ENCODE data around the gene ANKRD16. TPM values are rescaled to one million over a fixed set of nuclear protein-coding genes. Genes with fewer than 3 reads are reported as not detected.
A peak's percentile ranks its signal among the peaks of the same experiment; 100 is the strongest.

Gene ANKRD16
- total RNA-seq, 3 donors from 2014 or later (not counting 1 experiment from before 2014, with no cell fraction given), result 2.6 to 3.1 (median 3.0) TPM

DNA sequence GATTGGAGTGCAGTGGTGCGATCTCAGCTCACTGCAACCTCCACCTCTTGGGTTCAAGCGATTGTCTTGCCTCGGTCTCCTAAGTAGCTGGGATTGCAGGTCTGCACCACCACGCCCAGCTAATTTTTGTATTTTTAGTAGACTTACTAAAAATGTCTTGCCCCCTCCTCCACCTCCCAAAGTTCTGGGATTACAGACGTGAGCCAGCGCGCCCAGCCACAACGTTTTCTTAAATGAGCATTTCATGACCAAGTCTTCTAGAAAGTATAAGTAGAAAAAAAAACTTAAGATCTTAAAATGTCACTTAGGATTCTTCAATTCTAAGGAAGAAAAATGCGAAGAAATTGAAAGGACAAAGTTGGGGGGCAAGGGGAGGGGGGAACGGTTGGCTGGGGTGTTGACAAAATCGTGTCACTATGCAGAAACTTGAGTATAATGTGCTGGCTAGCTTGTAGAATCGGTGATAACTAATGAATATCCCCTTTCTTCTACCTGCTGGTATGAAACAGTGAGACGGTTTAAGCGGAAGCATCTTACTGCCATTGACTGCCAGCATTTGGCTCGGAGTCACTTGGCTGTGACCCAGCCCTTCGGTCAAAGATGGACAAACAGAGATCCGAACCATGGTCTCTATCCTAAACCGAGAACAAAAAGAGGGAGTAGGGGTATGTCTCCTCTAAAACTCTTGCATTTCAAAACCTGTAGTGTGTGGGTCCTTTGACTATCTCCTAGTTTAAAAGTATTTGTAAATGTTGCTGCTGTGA, 13.0 kb upstream of the ANKRD16 start:
- no peak overlapping the region for H3K4me3 Mint-ChIP-seq
- TF ChIP-seq, protein P1, sequence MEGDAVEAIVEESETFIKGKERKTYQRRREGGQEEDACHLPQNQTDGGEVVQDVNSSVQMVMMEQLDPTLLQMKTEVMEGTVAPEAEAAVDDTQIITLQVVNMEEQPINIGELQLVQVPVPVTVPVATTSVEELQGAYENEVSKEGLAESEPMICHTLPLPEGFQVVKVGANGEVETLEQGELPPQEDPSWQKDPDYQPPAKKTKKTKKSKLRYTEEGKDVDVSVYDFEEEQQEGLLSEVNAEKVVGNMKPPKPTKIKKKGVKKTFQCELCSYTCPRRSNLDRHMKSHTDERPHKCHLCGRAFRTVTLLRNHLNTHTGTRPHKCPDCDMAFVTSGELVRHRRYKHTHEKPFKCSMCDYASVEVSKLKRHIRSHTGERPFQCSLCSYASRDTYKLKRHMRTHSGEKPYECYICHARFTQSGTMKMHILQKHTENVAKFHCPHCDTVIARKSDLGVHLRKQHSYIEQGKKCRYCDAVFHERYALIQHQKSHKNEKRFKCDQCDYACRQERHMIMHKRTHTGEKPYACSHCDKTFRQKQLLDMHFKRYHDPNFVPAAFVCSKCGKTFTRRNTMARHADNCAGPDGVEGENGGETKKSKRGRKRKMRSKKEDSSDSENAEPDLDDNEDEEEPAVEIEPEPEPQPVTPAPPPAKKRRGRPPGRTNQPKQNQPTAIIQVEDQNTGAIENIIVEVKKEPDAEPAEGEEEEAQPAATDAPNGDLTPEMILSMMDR (IDR thresholded peaks at IDR 0.05), result no peak
- peaks cover 12% of the 10 kb centered on the region for H3K36me3 ChIP-seq (ENCODE audit: control insufficient read depth, insufficient read depth, low read length)
- H3K4me1 Mint-ChIP-seq, result peaks cover 4 to 10% of the 10 kb centered on the region in 2 donors
- H3K27me3 Mint-ChIP-seq (ENCODE audit: low read depth in 2 of 2), result no peaks in the 10 kb centered on the region
- H3K27ac Mint-ChIP-seq, result no peak overlapping the region
- no peaks in the 10 kb centered on the region for H3K4me1 ChIP-seq (ENCODE audit: control insufficient read depth, insufficient read depth, low read length)
- H3K27me3 ChIP-seq (ENCODE audit: control insufficient read depth, insufficient read depth, low read length), result no peaks in the 10 kb centered on the region
- intact Hi-C loops (cut with micrococcal nuclease), result no loop called here
- DNase-seq (no peak), ATAC-seq (no peak)
- peaks cover 5% of the 10 kb centered on the region for H3K9me3 ChIP-seq (ENCODE audit: control insufficient read depth, insufficient read depth, low read length)
- no peaks in the 10 kb centered on the region for H3K9me3 Mint-ChIP-seq
- H3K27ac ChIP-seq (ENCODE audit: low read length), result no peak overlapping the region
- WGBS (ENCODE audit: insufficient coverage), result 97% methylated on average over 14 of the region's 18 CpGs
- H3K4me3 ChIP-seq (ENCODE audit: low read length), result no peak overlapping the region
- H3K36me3 Mint-ChIP-seq, result no peaks in the 10 kb centered on the region

- H3K36me3 ChIP-seq (ENCODE audit: control insufficient read depth, insufficient read depth, low read length), result peaks cover 2% of the 10 kb centered on the region
- H3K27ac ChIP-seq (ENCODE audit: low read length), result no peak overlapping the region
- no peak overlapping the region for H3K4me3 Mint-ChIP-seq
- intact Hi-C loops (cut with micrococcal nuclease), result no loop called here
- H3K4me1 ChIP-seq (ENCODE audit: control insufficient read depth, insufficient read depth, low read length), result peaks cover 11% of the 10 kb centered on the region
- no peaks in the 10 kb centered on the region for H3K9me3 Mint-ChIP-seq
- TF ChIP-seq, protein P1 (IDR thresholded peaks at IDR 0.05), result no peak
- H3K36me3 Mint-ChIP-seq, result no peaks in the 10 kb centered on the region
- peaks cover 28% of the 10 kb centered on the region in 2 donors for H3K4me1 Mint-ChIP-seq
- H3K4me3 ChIP-seq (ENCODE audit: low read length), result no peak overlapping the region
- no peaks in the 10 kb centered on the region for H3K27me3 Mint-ChIP-seq (ENCODE audit: low read depth in 2 of 2)
- H3K27ac Mint-ChIP-seq, result no peak overlapping the region
- no peak for DNase-seq
- 98% methylated on average over 13 of the region's 13 CpGs for WGBS (ENCODE audit: insufficient coverage)
- no peaks in the 10 kb centered on the region for H3K27me3 ChIP-seq (ENCODE audit: control insufficient read depth, insufficient read depth, low read length)
- H3K9me3 ChIP-seq (ENCODE audit: control insufficient read depth, insufficient read depth, low read length), result peaks cover 5% of the 10 kb centered on the region
- no peak for ATAC-seq
These were observed 10.6 kb upstream of the ANKRD16 start for GRCh38 chr10:5900247-5900646.

DNA sequence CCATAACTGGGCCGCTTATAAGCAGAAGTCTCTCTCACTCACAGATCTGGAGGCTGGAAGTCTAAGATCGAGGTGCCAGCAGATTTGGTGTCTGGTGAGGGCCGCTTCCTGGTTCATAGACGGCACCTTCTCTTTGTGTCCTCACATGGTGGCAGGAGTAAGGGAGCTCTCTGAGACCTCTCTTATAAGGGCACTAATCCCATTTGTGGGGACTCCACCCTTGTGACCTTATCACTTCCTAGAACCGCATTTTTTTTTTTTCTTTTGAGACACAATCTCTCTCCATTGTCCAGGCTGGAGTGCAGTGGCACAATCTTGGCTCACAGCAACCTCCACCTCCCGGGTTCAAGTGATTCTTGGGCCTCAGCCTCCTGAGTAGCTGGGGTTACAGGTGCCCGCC, 8.5 kb upstream of the ANKRD16 start:
- DNase-seq (no peak), ATAC-seq (no peak)
- Mint-ChIP-seq H3K9me3 (no peaks in the 10 kb centered on the region), H3K36me3 (no peaks in the 10 kb centered on the region), H3K27ac (peak overlapping the region in 1 of 2 donors; percentile 3), H3K4me1 (peaks cover 29 to 31% of the 10 kb centered on the region in 2 donors), H3K4me3 (no peak overlapping the region), H3K27me3 (ENCODE audit: low read depth in 2 of 2) (no peaks in the 10 kb centered on the region)
- Histone ChIP-seq H3K27ac (ENCODE audit: low read length) (no peak overlapping the region), H3K9me3 (ENCODE audit: control insufficient read depth, insufficient read depth, low read length) (peaks cover 5% of the 10 kb centered on the region), H3K4me1 (ENCODE audit: control insufficient read depth, insufficient read depth, low read length) (peaks cover 11% of the 10 kb centered on the region), H3K4me3 (ENCODE audit: low read length) (no peak overlapping the region), H3K36me3 (ENCODE audit: control insufficient read depth, insufficient read depth, low read length) (peaks cover 17% of the 10 kb centered on the region), H3K27me3 (ENCODE audit: control insufficient read depth, insufficient read depth, low read length) (no peaks in the 10 kb centered on the region)
- intact Hi-C loops (cut with micrococcal nuclease), result no loop called here
- TF ChIP-seq, protein P1 (IDR thresholded peaks at IDR 0.05), result no peak
- 100% methylated on average over 6 of the region's 7 CpGs for WGBS (ENCODE audit: insufficient coverage)
